CD4-positive, alpha-beta T cell treated with Interleukin-17A for 1 hour (primary cell): ENCODE data around the gene NNT.
"Not testable (repeated sequence)": the region's sequence is repeated elsewhere in the genome, so short reads cannot be mapped to it uniquely, and the experiment has no call there.

Source experiments
- DNase-seq: peaks from one replicate; pipeline ENCODE4 v3.0.0-alpha.2; 2020

Gene NNT

GRCh38 chr5:43634621-43635020 is 31.6 kb downstream of the NNT start:
- no peak for DNase-seq

- DNase-seq = no peak
These were observed 32.4 kb downstream of the NNT start for GRCh38 chr5:43635374-43635773.

GRCh38 chr5:43636076-43636475 is 33.1 kb downstream of the NNT start:
- DNase-seq = no peak

GRCh38 chr5:43637416-43637815 is 34.4 kb downstream of the NNT start:
- DNase-seq = no peak

GRCh38 chr5:43638107-43638506 is 35.1 kb downstream of the NNT start:
- no peak for DNase-seq

GRCh38 chr5:43638546-43638945 is 35.6 kb downstream of the NNT start:
- no peak for DNase-seq

- no peak for DNase-seq
These were observed 36.6 kb downstream of the NNT start for GRCh38 chr5:43639566-43639965.

GRCh38 chr5:43642428-43642827 is 39.4 kb downstream of the NNT start:
- no peak for DNase-seq

GRCh38 chr5:43643327-43643726 is 40.3 kb downstream of the NNT start:
- DNase-seq = no peak

- no peak for DNase-seq
These were observed 40.8 kb downstream of the NNT start for GRCh38 chr5:43643750-43644149.

- DNase-seq = no peak
These were observed 44.0 kb downstream of the NNT start for GRCh38 chr5:43646992-43647391.

- no peak for DNase-seq
These were observed 44.8 kb downstream of the NNT start for GRCh38 chr5:43647789-43648188.

- no peak for DNase-seq
These were observed 45.6 kb downstream of the NNT start for GRCh38 chr5:43648499-43649124.

GRCh38 chr5:43649256-43649655 is 46.3 kb downstream of the NNT start:
- DNase-seq = no peak

GRCh38 chr5:43652537-43653302 is 49.7 kb downstream of the NNT start:
- DNase-seq = no peak

- no peak for DNase-seq
These were observed 55.5 kb downstream of the NNT start for GRCh38 chr5:43658509-43658908.

- DNase-seq = no peak
These were observed 56.1 kb downstream of the NNT start for GRCh38 chr5:43659075-43659474.

GRCh38 chr5:43661102-43661501 is 58.1 kb downstream of the NNT start:
- peak; percentile 19 for DNase-seq

- no peak for DNase-seq
These were observed 60.9 kb downstream of the NNT start for GRCh38 chr5:43663916-43664315.

- DNase-seq = no peak
These were observed 61.6 kb downstream of the NNT start for GRCh38 chr5:43664501-43665040.

GRCh38 chr5:43665749-43666148 is 62.8 kb downstream of the NNT start:
- not testable (repeated sequence) for DNase-seq

- not testable (repeated sequence) for DNase-seq
These were observed 63.7 kb downstream of the NNT start for GRCh38 chr5:43666728-43667127.

- not testable (repeated sequence) for DNase-seq
These were observed 64.4 kb downstream of the NNT start for GRCh38 chr5:43667379-43667778.

GRCh38 chr5:43674536-43674935 is 71.6 kb downstream of the NNT start:
- no peak for DNase-seq
